SK-N-SH (cell line): Measurements from ENCODE around the gene KLHDC8B.

Source experiments
- CTCF ChIP-seq: fragments of 200-600 bp; sonication (generic); IDR thresholded peaks from 2 replicates; pipeline ENCODE4 v1.6.1; 2017; ENCODE audit warnings: antibody characterized with exemption, mild to moderate bottlenecking, moderate library complexity
- ELF1 ChIP-seq: IDR thresholded peaks from 2 replicates; pipeline ENCODE4 v1.4.0; 2012
- EP300 ChIP-seq, 2 experiments: IDR thresholded peaks; 2 replicates each; pipeline versions ENCODE4 v1.4.0 to v1.6.1; 2012; ENCODE audit warnings: borderline replicate concordance in 1 of 2, low read depth in 1 of 2, low read length in 1 of 2
- YY1 ChIP-seq: IDR thresholded peaks from 2 replicates; pipeline ENCODE4 v1.4.0; 2012; ENCODE audit warnings: low read depth, mild to moderate bottlenecking
- TF ChIP-seq, protein P1 (sequence below): IDR thresholded peaks from 2 replicates; pipeline ENCODE4 v1.6.1; 2012; ENCODE audit warnings: mild to moderate bottlenecking, low read depth, low read length, moderate library complexity

DNA sequence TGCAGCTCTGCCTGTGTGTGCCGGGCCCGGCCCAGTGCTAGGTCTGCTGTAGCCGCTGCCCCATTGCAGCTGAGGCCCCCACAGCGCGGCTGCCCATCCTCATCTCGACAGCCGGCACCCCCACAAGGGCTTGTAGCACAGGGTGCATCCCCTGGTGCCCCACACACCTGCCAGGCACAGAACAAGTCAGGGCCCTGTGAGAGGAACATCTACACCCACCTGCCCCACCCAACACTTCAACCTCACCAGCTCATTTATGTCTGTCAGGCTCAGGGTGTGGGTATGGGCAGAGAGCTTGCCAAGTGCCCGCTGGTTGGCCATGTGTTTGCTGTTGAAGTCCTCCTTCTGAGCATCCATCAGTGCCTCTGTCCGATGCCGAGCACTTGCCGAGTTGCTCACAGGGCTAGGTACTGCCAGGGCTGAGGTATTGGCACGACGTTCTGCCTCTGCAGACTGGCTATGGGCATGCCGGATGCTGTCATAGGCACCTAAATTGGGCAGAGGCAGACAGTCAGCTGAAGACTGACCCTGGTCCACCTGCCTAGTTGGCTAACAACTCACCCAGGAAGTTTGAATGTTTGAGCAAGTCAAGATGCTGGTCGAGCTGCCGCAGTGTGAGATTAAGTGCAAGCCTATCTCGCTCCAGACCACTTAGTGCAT lies 48.4 kb upstream of the KLHDC8B start:
- no peak for TF ChIP-seq CTCF
- TF ChIP-seq, protein P1, sequence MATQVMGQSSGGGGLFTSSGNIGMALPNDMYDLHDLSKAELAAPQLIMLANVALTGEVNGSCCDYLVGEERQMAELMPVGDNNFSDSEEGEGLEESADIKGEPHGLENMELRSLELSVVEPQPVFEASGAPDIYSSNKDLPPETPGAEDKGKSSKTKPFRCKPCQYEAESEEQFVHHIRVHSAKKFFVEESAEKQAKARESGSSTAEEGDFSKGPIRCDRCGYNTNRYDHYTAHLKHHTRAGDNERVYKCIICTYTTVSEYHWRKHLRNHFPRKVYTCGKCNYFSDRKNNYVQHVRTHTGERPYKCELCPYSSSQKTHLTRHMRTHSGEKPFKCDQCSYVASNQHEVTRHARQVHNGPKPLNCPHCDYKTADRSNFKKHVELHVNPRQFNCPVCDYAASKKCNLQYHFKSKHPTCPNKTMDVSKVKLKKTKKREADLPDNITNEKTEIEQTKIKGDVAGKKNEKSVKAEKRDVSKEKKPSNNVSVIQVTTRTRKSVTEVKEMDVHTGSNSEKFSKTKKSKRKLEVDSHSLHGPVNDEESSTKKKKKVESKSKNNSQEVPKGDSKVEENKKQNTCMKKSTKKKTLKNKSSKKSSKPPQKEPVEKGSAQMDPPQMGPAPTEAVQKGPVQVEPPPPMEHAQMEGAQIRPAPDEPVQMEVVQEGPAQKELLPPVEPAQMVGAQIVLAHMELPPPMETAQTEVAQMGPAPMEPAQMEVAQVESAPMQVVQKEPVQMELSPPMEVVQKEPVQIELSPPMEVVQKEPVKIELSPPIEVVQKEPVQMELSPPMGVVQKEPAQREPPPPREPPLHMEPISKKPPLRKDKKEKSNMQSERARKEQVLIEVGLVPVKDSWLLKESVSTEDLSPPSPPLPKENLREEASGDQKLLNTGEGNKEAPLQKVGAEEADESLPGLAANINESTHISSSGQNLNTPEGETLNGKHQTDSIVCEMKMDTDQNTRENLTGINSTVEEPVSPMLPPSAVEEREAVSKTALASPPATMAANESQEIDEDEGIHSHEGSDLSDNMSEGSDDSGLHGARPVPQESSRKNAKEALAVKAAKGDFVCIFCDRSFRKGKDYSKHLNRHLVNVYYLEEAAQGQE: no peak
- TF ChIP-seq EP300 (IDR thresholded peaks at IDR 0.05; ENCODE audit: borderline replicate concordance in 1 of 2, low read depth in 1 of 2, low read length in 1 of 2): no peak
- TF ChIP-seq ELF1: no peak
- no peak for TF ChIP-seq YY1
